Suprapubic skin (tissue), 4 donors: ENCODE results near the gene PLSCR2. TPM values are rescaled to one million over a fixed set of nuclear protein-coding genes. Genes with fewer than 3 reads are reported as not detected.

Source experiments
- DNase-seq, 2 donors: peaks; one replicate each; pipeline ENCODE4 v3.0.0-alpha.2; 2019; ENCODE audit warnings: low spot score in 2 of 2
- H3K27ac ChIP-seq: fragments of 200-600 bp; sonication (generic); one replicate; pipeline ENCODE4 v1.5.1; 2019
- H3K27me3 ChIP-seq: fragments of 200-600 bp; sonication (generic); one replicate; pipeline ENCODE4 v1.5.1; 2019
- H3K36me3 ChIP-seq: fragments of 200-600 bp; sonication (generic); one replicate; pipeline ENCODE4 v1.5.1; 2019
- H3K4me1 ChIP-seq: fragments of 200-600 bp; sonication (generic); one replicate; pipeline ENCODE4 v1.5.1; 2019
- H3K4me3 ChIP-seq: fragments of 200-600 bp; sonication (generic); one replicate; pipeline ENCODE4 v1.5.1; 2019; ENCODE audit warnings: mild to moderate bottlenecking
- H3K9me3 ChIP-seq: fragments of 200-600 bp; sonication (generic); one replicate; pipeline ENCODE4 v1.5.1; 2019
- CTCF ChIP-seq, 2 donors: fragments of 200-600 bp in 1 of 2; fragments of 450-650 bp in 1 of 2; sonication (generic) in 1 of 2; IDR thresholded peaks; one replicate each; pipeline ENCODE4 v1.5.1; 2016 to 2019; ENCODE audit warnings: antibody characterized with exemption in 2 of 2, mild to moderate bottlenecking in 1 of 2, moderate library complexity in 1 of 2
- EP300 ChIP-seq: sonication (generic); formaldehyde crosslinking; IDR thresholded peaks from one replicate; pipeline ENCODE4 v1.6.1; 2017; ENCODE audit warnings: antibody characterized with exemption
- POLR2A ChIP-seq, 2 donors: fragments of 450-650 bp; IDR thresholded peaks; one replicate each; pipeline ENCODE4 v1.6.1; 2017; ENCODE audit warnings: antibody characterized with exemption in 2 of 2, mild to moderate bottlenecking in 2 of 2, moderate library complexity in 2 of 2
- POLR2AphosphoS5 ChIP-seq, 3 donors: sonication (generic); formaldehyde crosslinking; IDR thresholded peaks; one replicate each; pipeline ENCODE4 v1.6.1; 2017; ENCODE audit warnings: antibody characterized with exemption in 3 of 3
- WGBS: methylation state at CpG from one replicate; pipeline ENCODE4 v1.1.5; 2018; 5-methylcytosine and 5-hydroxymethylcytosine counted together
- total RNA-seq, 4 donors: library from RNA; depleted of rRNA; stranded (reverse); fragments of >200 nt; gene quantifications; one replicate each; pipeline ENCODE4 v1.1.0, GENCODE V29; 2016

PLSCR2 gene
- total RNA-seq, 4 donors from 2014 or later: not detected

- 0% methylated on average over 1 of the region's 1 CpG for WGBS
- Histone ChIP-seq H3K4me3 (no peak overlapping the region), H3K27ac (no peak overlapping the region), H3K27me3 (no peaks in the 10 kb centered on the region), H3K9me3 (no peaks in the 10 kb centered on the region), H3K4me1 (no peaks in the 10 kb centered on the region), H3K36me3 (no peaks in the 10 kb centered on the region)
- TF ChIP-seq CTCF (IDR thresholded peaks at IDR 0.05) (no peak), POLR2AphosphoS5 (IDR thresholded peaks at IDR 0.05) (no peak), POLR2A (IDR thresholded peaks at IDR 0.05) (no peak), EP300 (no peak)
- no peak for DNase-seq
Measured at GRCh38 chr3:146496726-146497125, 27.4 kb upstream of the PLSCR2 start.

- no peak for TF ChIP-seq EP300
- Histone ChIP-seq H3K36me3 (no peaks in the 10 kb centered on the region), H3K9me3 (no peaks in the 10 kb centered on the region), H3K4me1 (no peaks in the 10 kb centered on the region), H3K27me3 (no peaks in the 10 kb centered on the region), H3K27ac (no peak overlapping the region), H3K4me3 (no peak overlapping the region)
- whole genome bisulfite sequencing: 0% methylated on average over 1 of the region's 1 CpG
- DNase-seq: no peak
Measured at GRCh38 chr3:146496251-146496650, 26.9 kb upstream of the PLSCR2 start.

- H3K9me3 ChIP-seq: no peaks in the 10 kb centered on the region
- TF ChIP-seq POLR2AphosphoS5 (IDR thresholded peaks at IDR 0.05) (no peak), CTCF (IDR thresholded peaks at IDR 0.05) (no peak), POLR2A (IDR thresholded peaks at IDR 0.05) (no peak), EP300 (no peak)
- H3K27me3 ChIP-seq: no peaks in the 10 kb centered on the region
- WGBS: 85% methylated on average over 2 of the region's 2 CpGs
- no peak overlapping the region for H3K27ac ChIP-seq
- H3K4me1 ChIP-seq: no peaks in the 10 kb centered on the region
- H3K4me3 ChIP-seq: no peak overlapping the region
- no peak for DNase-seq
- no peaks in the 10 kb centered on the region for H3K36me3 ChIP-seq
Measured at GRCh38 chr3:146493761-146494160, 24.4 kb upstream of the PLSCR2 start.

- Histone ChIP-seq H3K4me3 (no peak overlapping the region), H3K27ac (no peak overlapping the region), H3K36me3 (no peaks in the 10 kb centered on the region), H3K27me3 (no peaks in the 10 kb centered on the region), H3K9me3 (no peaks in the 10 kb centered on the region), H3K4me1 (no peaks in the 10 kb centered on the region)
- DNase-seq: no peak
- whole genome bisulfite sequencing: 59% methylated on average over 2 of the region's 2 CpGs
- TF ChIP-seq POLR2AphosphoS5 (IDR thresholded peaks at IDR 0.05) (no peak), CTCF (IDR thresholded peaks at IDR 0.05) (no peak), POLR2A (IDR thresholded peaks at IDR 0.05) (no peak), EP300 (no peak)
Measured at GRCh38 chr3:146493221-146493620, 23.9 kb upstream of the PLSCR2 start.

- Histone ChIP-seq H3K36me3 (no peaks in the 10 kb centered on the region), H3K4me1 (no peaks in the 10 kb centered on the region), H3K27ac (no peak overlapping the region), H3K9me3 (no peaks in the 10 kb centered on the region), H3K4me3 (no peak overlapping the region), H3K27me3 (no peaks in the 10 kb centered on the region)
- TF ChIP-seq CTCF (IDR thresholded peaks at IDR 0.05) (no peak), POLR2AphosphoS5 (IDR thresholded peaks at IDR 0.05) (no peak), EP300 (no peak), POLR2A (IDR thresholded peaks at IDR 0.05) (no peak)
- WGBS: 45% methylated on average over 2 of the region's 2 CpGs
- no peak for DNase-seq
Measured at GRCh38 chr3:146491303-146491702, 21.9 kb upstream of the PLSCR2 start.

- no peaks in the 10 kb centered on the region for H3K4me1 ChIP-seq
- H3K36me3 ChIP-seq: no peaks in the 10 kb centered on the region
- no peak overlapping the region for H3K4me3 ChIP-seq
- H3K9me3 ChIP-seq: peaks cover 5% of the 10 kb centered on the region
- no peak for DNase-seq
- no peak overlapping the region for H3K27ac ChIP-seq
- TF ChIP-seq CTCF (IDR thresholded peaks at IDR 0.05) (no peak), POLR2AphosphoS5 (IDR thresholded peaks at IDR 0.05) (no peak), EP300 (no peak), POLR2A (IDR thresholded peaks at IDR 0.05) (no peak)
- H3K27me3 ChIP-seq: no peaks in the 10 kb centered on the region
Measured at GRCh38 chr3:146485297-146485696, 15.9 kb upstream of the PLSCR2 start.
